Measurements from ENCODE around the gene KRT40. TPM values are rescaled to one million over a fixed set of nuclear protein-coding genes. Genes with fewer than 3 reads are reported as not detected.

KRT40 gene
- total and polyA plus RNA-seq, 4 donors = not detected

GRCh38 chr17:40963838-40964237, 20.3 kb downstream of the KRT40 start:
- no peaks in the 10 kb centered on the region for H3K27me3 ChIP-seq (ENCODE audit: control insufficient read depth in 4 of 4, insufficient read depth in 4 of 4, low read length in 3 of 4)
- no peaks in the 10 kb centered on the region for H3K9me3 ChIP-seq (ENCODE audit: control insufficient read depth in 4 of 4, low read length in 3 of 4)
- TF ChIP-seq CTCF (IDR thresholded peaks at IDR 0.05; ENCODE audit: low read depth, low read length, missing input control) (peak; percentile 47), MAX (IDR thresholded peaks at IDR 0.05) (no peak), RAD21 (IDR thresholded peaks at IDR 0.05) (peak; percentile 32 to 51), HNF4A (conservative IDR thresholded peaks at IDR 0.05) (no peak)
- DNase-seq (ENCODE audit: low spot score) = no peak
- H3K36me3 ChIP-seq (ENCODE audit: control insufficient read depth in 4 of 4, insufficient read depth in 3 of 4, low read depth in 1 of 4, low read length in 3 of 4) = no peaks in the 10 kb centered on the region
- no peaks in the 10 kb centered on the region for H3K4me1 ChIP-seq (ENCODE audit: control insufficient read depth in 4 of 4, insufficient read depth in 4 of 4, low read length in 3 of 4)
- no peak overlapping the region for H3K9ac ChIP-seq (ENCODE audit: low read depth in 1 of 2, low read length in 2 of 2)
- H3K27ac ChIP-seq (ENCODE audit: low read depth in 1 of 2, low read length in 2 of 2) = no peak overlapping the region
- H3K4me3 ChIP-seq (ENCODE audit: low read depth in 1 of 3, low read length in 3 of 3) = no peak overlapping the region
- 33% methylated on average over 1 of the region's 1 CpG for WGBS

GRCh38 chr17:40962059-40962561, 22.0 kb downstream of the KRT40 start:
- no peaks in the 10 kb centered on the region for H3K36me3 ChIP-seq (ENCODE audit: control insufficient read depth in 4 of 4, insufficient read depth in 3 of 4, low read depth in 1 of 4, low read length in 3 of 4)
- 88% methylated on average over 4 of the region's 4 CpGs for WGBS
- no peaks in the 10 kb centered on the region for H3K27me3 ChIP-seq (ENCODE audit: control insufficient read depth in 4 of 4, insufficient read depth in 4 of 4, low read length in 3 of 4)
- H3K9ac ChIP-seq (ENCODE audit: low read depth in 1 of 2, low read length in 2 of 2) = no peak overlapping the region
- H3K4me3 ChIP-seq (ENCODE audit: low read depth in 1 of 3, low read length in 3 of 3) = no peak overlapping the region
- H3K9me3 ChIP-seq (ENCODE audit: control insufficient read depth in 4 of 4, low read length in 3 of 4) = no peaks in the 10 kb centered on the region
- TF ChIP-seq HNF4A (conservative IDR thresholded peaks at IDR 0.05) = no peak
- TF ChIP-seq EGR1 (IDR thresholded peaks at IDR 0.05; ENCODE audit: low read depth in 2 of 2) = no peak
- TF ChIP-seq CTCF (IDR thresholded peaks at IDR 0.05; ENCODE audit: low read depth, low read length, missing input control) = no peak
- TF ChIP-seq RAD21 (IDR thresholded peaks at IDR 0.05) = no peak
- no peak for TF ChIP-seq JUND (IDR thresholded peaks at IDR 0.05)
- no peak for TF ChIP-seq MAX (IDR thresholded peaks at IDR 0.05)
- TF ChIP-seq FOXA1 (IDR thresholded peaks at IDR 0.05) = no peak
- TF ChIP-seq SP1 (IDR thresholded peaks at IDR 0.05) = no peak
- TF ChIP-seq NR2F2 (IDR thresholded peaks at IDR 0.05) = no peak
- TF ChIP-seq ZBTB33 (IDR thresholded peaks at IDR 0.05) = no peak
- TF ChIP-seq TAF1 (conservative IDR thresholded peaks at IDR 0.05) = no peak
- TF ChIP-seq GABPA (IDR thresholded peaks at IDR 0.05 in 1 of 2, conservative IDR thresholded peaks at IDR 0.05 in 1 of 2) = no peak
- TF ChIP-seq RXRA (IDR thresholded peaks at IDR 0.05) = no peak
- no peak for TF ChIP-seq HNF4G (IDR thresholded peaks at IDR 0.05)
- no peak for TF ChIP-seq FOXA2 (IDR thresholded peaks at IDR 0.05)
- no peak for TF ChIP-seq REST (IDR thresholded peaks at IDR 0.05)
- no peak for TF ChIP-seq YY1 (IDR thresholded peaks at IDR 0.05)
- no peak for TF ChIP-seq ATF3 (IDR thresholded peaks at IDR 0.05)
- DNase-seq (ENCODE audit: low spot score) = no peak
- no peaks in the 10 kb centered on the region for H3K4me1 ChIP-seq (ENCODE audit: control insufficient read depth in 4 of 4, insufficient read depth in 4 of 4, low read length in 3 of 4)
- no peak overlapping the region for H3K27ac ChIP-seq (ENCODE audit: low read depth in 1 of 2, low read length in 2 of 2)

Measured in liver (tissue), 9 donors.